Measurements from ENCODE around the gene AFF3. TPM values are rescaled to one million over a fixed set of nuclear protein-coding genes. Genes with fewer than 3 reads are reported as not detected.

Gene AFF3
- total RNA-seq, 1 experiment from 2014 or later, result 0.61 TPM

DNA sequence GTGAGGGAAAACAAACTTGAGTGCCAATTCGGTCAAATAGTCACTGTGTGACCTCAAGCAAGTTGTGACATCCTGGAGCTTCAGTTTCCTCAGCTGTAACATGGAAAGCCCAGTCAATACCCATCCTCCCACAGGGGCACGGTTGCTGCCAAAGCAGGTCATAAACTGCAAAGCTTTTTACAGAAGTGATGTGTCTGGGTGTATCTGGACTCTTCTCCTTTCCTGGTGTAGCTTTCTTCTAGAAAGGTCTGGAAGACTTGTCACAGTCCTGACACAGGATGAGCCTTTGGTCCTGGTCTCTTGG, 4.2 kb upstream of the AFF3 start:
- no peak overlapping the region for H3K4me2 ChIP-seq (ENCODE audit: low read length)
- TF ChIP-seq EGR1 (IDR thresholded peaks at IDR 0.05; ENCODE audit: low read depth) (no peak), RAD21 (IDR thresholded peaks at IDR 0.05; ENCODE audit: low read depth) (no peak), FOSL1 (IDR thresholded peaks at IDR 0.05; ENCODE audit: low read depth) (no peak), TCF7L2 (IDR thresholded peaks at IDR 0.05; ENCODE audit: borderline replicate concordance, extremely low read depth, insufficient read depth, insufficient read length) (no peak), CBX3 (IDR thresholded peaks at IDR 0.05; ENCODE audit: low read depth) (no peak)
- no TSS peak for BruUV-seq (replicated peaks)
- RAD21 ChIA-PET (ENCODE audit: low non-redundant PET in 1 of 2, low total read pairs in 2 of 2, uncharacterized antibody in 2 of 2, unreplicated experiment in 2 of 2), result no interaction called here
- no peaks in the 10 kb centered on the region for H3K79me2 ChIP-seq (ENCODE audit: insufficient read depth, low read length)
- DNase-seq (ENCODE audit: low read depth, low spot score) (no peak), ATAC-seq (no peak)
- H3K9me3 ChIP-seq (ENCODE audit: control insufficient read depth in 1 of 2, insufficient read depth in 1 of 2, low read depth in 1 of 2, low read length in 2 of 2), result no peaks in the 10 kb centered on the region
- H3K27ac ChIP-seq (ENCODE audit: low read depth, low read length), result no peak overlapping the region
- no peak overlapping the region for H2AFZ ChIP-seq (ENCODE audit: low read depth, low read length, poor library complexity, severe bottlenecking)
- POLR2A ChIA-PET, result no interaction called here
- H3K9me2 ChIP-seq (ENCODE audit: insufficient read depth), result no peaks in the 10 kb centered on the region
- H3K36me3 ChIP-seq (ENCODE audit: control insufficient read depth in 1 of 2, insufficient read depth in 2 of 2, low read length in 2 of 2), result no peaks in the 10 kb centered on the region
- CTCF ChIA-PET, result no interaction called here
- no peaks in the 10 kb centered on the region for H3K4me1 ChIP-seq (ENCODE audit: control insufficient read depth in 1 of 2, insufficient read depth in 2 of 2, low read length in 2 of 2)
- intact Hi-C loops (cut with micrococcal nuclease), result no loop called here
- H3K4me3 ChIP-seq (replicated peaks in 1 of 2; ENCODE audit: low read depth in 1 of 2, low read length in 2 of 2), result no peak overlapping the region
- no peaks in the 10 kb centered on the region for H3K27me3 ChIP-seq (ENCODE audit: insufficient read depth, low read length)
- H4K20me1 ChIP-seq (ENCODE audit: insufficient read depth), result no peaks in the 10 kb centered on the region
- H3K9ac ChIP-seq (ENCODE audit: low read length), result no peak overlapping the region

DNA sequence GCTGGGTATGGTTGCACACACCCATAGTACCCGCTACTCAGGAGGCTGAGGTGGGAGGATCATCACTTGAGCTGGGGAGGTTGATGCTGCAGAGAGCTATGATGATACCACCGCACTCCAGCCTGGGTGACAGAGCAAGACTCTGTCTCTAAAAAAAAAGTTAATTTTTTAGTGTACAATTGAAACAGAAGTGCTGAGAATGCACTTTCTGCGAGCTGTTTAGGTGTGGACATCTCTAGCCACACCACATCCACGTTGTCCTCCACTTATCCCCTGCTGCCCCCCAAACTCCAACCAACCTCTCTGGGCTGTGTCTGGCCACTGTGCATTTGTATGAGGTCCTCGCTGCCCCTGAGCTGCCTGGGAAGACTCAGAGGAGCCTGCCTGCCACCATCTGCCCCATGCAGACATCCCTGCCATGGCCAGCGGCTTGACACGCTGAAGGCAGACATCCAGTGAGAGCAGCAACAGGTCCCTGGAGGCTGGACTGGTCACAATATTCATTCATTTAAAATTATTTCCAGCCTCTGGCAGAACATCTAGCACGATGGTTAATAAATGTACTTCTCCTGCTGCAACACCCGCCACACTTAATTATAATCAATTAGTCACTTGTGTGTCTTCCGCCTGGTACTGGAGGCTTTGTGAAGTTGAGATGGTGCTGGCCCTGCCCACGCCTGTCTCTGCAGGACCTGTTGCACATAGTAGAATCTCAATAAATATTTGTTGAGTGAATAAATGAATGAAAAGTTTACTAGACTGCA, 3.7 kb upstream of the AFF3 start:
- no TSS peak for BruUV-seq (replicated peaks)
- no peaks in the 10 kb centered on the region for H3K9me3 ChIP-seq (ENCODE audit: control insufficient read depth in 1 of 2, insufficient read depth in 1 of 2, low read depth in 1 of 2, low read length in 2 of 2)
- no peaks in the 10 kb centered on the region for H3K27me3 ChIP-seq (ENCODE audit: insufficient read depth, low read length)
- DNase-seq (ENCODE audit: low read depth, low spot score), result no peak
- no peaks in the 10 kb centered on the region for H4K20me1 ChIP-seq (ENCODE audit: insufficient read depth)
- no peak overlapping the region for H3K9ac ChIP-seq (ENCODE audit: low read length)
- H3K36me3 ChIP-seq (ENCODE audit: control insufficient read depth in 1 of 2, insufficient read depth in 2 of 2, low read length in 2 of 2), result no peaks in the 10 kb centered on the region
- H3K27ac ChIP-seq (ENCODE audit: low read depth, low read length), result no peak overlapping the region
- TF ChIP-seq ZNF274 (IDR thresholded peaks at IDR 0.05; ENCODE audit: low read depth, low read length) (no peak), POLR2A (IDR thresholded peaks at IDR 0.05; ENCODE audit: borderline replicate concordance, extremely low read depth, insufficient read depth, insufficient read length) (no peak), FOSL1 (IDR thresholded peaks at IDR 0.05; ENCODE audit: low read depth) (no peak), JUND (IDR thresholded peaks at IDR 0.05) (no peak), CBX3 (IDR thresholded peaks at IDR 0.05; ENCODE audit: low read depth) (no peak), EZH2phosphoT487 (IDR thresholded peaks at IDR 0.05; ENCODE audit: borderline replicate concordance) (no peak), RAD21 (IDR thresholded peaks at IDR 0.05; ENCODE audit: low read depth) (no peak)
- TF ChIP-seq, protein P1, sequence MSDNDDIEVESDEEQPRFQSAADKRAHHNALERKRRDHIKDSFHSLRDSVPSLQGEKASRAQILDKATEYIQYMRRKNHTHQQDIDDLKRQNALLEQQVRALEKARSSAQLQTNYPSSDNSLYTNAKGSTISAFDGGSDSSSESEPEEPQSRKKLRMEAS (IDR thresholded peaks at IDR 0.05), result no peak
- TF ChIP-seq, protein P2, sequence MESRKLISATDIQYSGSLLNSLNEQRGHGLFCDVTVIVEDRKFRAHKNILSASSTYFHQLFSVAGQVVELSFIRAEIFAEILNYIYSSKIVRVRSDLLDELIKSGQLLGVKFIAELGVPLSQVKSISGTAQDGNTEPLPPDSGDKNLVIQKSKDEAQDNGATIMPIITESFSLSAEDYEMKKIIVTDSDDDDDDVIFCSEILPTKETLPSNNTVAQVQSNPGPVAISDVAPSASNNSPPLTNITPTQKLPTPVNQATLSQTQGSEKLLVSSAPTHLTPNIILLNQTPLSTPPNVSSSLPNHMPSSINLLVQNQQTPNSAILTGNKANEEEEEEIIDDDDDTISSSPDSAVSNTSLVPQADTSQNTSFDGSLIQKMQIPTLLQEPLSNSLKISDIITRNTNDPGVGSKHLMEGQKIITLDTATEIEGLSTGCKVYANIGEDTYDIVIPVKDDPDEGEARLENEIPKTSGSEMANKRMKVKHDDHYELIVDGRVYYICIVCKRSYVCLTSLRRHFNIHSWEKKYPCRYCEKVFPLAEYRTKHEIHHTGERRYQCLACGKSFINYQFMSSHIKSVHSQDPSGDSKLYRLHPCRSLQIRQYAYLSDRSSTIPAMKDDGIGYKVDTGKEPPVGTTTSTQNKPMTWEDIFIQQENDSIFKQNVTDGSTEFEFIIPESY (IDR thresholded peaks at IDR 0.05; ENCODE audit: extremely low read depth, insufficient replicate concordance, low read length), result no peak
- TF ChIP-seq, protein P3, sequence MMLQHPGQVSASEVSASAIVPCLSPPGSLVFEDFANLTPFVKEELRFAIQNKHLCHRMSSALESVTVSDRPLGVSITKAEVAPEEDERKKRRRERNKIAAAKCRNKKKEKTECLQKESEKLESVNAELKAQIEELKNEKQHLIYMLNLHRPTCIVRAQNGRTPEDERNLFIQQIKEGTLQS (IDR thresholded peaks at IDR 0.05), result no peak
- RAD21 ChIA-PET (ENCODE audit: low non-redundant PET in 1 of 2, low total read pairs in 2 of 2, uncharacterized antibody in 2 of 2, unreplicated experiment in 2 of 2), result no interaction called here
- H3K4me2 ChIP-seq (ENCODE audit: low read length), result no peak overlapping the region
- no peaks in the 10 kb centered on the region for H3K79me2 ChIP-seq (ENCODE audit: insufficient read depth, low read length)
- POLR2A ChIA-PET, result no interaction called here
- no peak for ATAC-seq
- no peaks in the 10 kb centered on the region for H3K4me1 ChIP-seq (ENCODE audit: control insufficient read depth in 1 of 2, insufficient read depth in 2 of 2, low read length in 2 of 2)
- H2AFZ ChIP-seq (ENCODE audit: low read depth, low read length, poor library complexity, severe bottlenecking), result no peak overlapping the region
- H3K4me3 ChIP-seq (replicated peaks in 1 of 2; ENCODE audit: low read depth in 1 of 2, low read length in 2 of 2), result no peak overlapping the region
- intact Hi-C loops (cut with micrococcal nuclease), result no loop called here
- no peaks in the 10 kb centered on the region for H3K9me2 ChIP-seq (ENCODE audit: insufficient read depth)
- CTCF ChIA-PET, result no interaction called here

All from HCT116 (cell line).